HPDE6-E6E7 (cell line): ENCODE measurements around the gene MEGF6.

Experiments used
- DNase-seq: peaks from one replicate; pipeline ENCODE4 v3.0.0; 2011; ENCODE audit warnings: missing footprints; ENCODE audit errors: extremely low spot score

MEGF6 gene, protein sequence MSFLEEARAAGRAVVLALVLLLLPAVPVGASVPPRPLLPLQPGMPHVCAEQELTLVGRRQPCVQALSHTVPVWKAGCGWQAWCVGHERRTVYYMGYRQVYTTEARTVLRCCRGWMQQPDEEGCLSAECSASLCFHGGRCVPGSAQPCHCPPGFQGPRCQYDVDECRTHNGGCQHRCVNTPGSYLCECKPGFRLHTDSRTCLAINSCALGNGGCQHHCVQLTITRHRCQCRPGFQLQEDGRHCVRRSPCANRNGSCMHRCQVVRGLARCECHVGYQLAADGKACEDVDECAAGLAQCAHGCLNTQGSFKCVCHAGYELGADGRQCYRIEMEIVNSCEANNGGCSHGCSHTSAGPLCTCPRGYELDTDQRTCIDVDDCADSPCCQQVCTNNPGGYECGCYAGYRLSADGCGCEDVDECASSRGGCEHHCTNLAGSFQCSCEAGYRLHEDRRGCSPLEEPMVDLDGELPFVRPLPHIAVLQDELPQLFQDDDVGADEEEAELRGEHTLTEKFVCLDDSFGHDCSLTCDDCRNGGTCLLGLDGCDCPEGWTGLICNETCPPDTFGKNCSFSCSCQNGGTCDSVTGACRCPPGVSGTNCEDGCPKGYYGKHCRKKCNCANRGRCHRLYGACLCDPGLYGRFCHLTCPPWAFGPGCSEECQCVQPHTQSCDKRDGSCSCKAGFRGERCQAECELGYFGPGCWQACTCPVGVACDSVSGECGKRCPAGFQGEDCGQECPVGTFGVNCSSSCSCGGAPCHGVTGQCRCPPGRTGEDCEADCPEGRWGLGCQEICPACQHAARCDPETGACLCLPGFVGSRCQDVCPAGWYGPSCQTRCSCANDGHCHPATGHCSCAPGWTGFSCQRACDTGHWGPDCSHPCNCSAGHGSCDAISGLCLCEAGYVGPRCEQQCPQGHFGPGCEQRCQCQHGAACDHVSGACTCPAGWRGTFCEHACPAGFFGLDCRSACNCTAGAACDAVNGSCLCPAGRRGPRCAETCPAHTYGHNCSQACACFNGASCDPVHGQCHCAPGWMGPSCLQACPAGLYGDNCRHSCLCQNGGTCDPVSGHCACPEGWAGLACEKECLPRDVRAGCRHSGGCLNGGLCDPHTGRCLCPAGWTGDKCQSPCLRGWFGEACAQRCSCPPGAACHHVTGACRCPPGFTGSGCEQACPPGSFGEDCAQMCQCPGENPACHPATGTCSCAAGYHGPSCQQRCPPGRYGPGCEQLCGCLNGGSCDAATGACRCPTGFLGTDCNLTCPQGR (N-terminal part only)

DNA sequence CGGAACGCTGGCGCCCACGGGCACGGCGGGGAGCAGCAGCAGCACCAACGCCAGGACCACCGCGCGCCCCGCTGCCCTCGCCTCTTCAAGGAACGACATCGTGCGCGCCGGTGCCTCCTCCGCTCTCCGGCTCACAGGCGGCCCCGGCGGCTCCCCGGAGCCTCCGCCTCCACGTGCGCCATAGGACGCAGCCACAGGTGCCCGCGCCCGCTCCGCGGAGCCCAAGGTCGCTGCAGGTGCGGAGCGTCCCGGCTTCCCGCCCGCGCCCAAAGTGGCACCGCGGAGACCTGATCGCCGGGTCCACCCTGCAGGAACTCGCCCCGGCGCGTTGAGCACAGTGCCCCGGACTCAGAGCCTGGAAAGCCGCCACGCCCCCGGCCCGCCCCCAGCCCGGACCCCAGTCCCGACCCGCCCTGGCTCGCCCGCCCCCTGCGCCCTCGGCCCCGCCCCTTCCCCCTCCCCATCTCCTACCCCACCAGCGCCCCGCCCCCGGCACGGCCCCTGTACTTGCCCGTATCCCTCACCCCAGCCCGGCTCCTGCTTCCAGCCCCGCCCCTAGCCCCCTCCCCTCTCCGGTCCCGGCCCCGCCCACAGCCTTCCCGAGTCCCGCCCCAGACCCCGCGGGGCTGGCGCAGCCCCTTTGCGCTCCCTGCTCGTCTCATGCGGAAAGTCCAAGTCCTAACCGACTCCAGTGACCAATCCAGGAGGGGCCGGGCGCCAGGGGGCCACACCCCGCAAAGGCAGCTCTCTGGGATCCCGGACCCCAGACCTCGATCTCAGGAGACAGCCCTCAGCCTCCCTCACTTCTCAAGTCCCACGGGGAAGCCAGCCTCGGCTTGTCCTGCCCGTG lies at the start of gene MEGF6:
Gene MEGF6 (minus strand): TSS at position 339 of the 850 bp plus-strand sequence. CDS start 240 bp downstream, at position 99.
- DNase-seq = no peak

DNA sequence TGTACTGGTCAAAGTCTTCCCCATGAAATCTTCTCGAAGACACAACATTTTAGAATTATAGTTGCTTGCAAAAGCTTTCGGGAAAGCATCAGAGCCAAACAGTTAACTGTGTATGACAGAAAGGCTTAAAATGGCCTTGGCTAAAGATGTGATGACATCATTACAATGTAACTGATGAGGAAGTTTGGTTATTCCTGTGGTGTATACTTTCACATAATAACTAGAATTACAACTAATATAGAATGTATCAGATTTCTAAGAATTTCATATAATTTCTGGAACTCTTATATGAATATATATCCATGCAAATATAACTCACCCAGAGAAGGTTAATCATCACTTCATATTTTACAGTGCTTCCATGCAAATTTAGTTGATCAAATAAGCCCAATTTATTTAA lies 49.4 kb upstream of the MEGF6 start:
- DNase-seq = no peak

DNA sequence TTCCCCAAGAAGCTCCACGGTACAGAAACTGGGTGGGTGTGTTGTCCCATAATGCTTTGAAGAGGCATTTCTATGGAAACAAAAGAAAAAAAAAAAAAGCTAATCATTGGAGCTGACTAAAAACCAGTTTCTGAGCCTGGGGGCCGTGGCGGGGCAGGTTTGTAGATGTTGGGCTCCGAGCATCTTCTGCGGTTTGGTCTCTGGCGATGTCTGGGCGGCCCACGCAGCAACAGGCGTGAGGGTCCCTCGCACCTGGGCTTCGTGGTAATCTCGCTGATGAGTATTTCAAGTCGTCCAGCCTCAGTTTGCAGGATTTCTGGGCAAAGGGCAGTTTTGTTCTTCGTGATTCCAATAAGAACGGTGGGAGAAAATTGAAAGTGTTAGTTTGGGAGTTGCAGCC lies 47.8 kb upstream of the MEGF6 start:
- no peak for DNase-seq

DNA sequence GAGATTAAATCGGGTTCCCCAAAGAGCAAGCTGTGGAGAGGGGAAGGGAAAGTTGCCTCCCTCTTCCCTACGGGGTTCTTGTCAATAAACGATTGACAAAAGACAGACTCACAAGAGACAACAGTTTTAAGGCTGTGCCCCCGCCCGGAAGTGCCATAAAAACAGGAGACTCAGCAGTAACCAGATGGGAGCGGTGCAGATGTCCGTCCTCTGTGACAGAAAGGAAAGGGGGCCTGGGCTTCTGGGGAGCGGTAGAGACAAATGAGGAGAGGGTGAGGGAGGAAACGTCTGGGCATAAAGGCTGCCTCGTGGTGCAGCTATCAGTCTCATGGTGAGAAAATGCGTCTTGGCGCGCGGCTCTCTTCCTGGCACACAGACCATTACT lies 46.9 kb upstream of the MEGF6 start:
- DNase-seq = no peak

DNA sequence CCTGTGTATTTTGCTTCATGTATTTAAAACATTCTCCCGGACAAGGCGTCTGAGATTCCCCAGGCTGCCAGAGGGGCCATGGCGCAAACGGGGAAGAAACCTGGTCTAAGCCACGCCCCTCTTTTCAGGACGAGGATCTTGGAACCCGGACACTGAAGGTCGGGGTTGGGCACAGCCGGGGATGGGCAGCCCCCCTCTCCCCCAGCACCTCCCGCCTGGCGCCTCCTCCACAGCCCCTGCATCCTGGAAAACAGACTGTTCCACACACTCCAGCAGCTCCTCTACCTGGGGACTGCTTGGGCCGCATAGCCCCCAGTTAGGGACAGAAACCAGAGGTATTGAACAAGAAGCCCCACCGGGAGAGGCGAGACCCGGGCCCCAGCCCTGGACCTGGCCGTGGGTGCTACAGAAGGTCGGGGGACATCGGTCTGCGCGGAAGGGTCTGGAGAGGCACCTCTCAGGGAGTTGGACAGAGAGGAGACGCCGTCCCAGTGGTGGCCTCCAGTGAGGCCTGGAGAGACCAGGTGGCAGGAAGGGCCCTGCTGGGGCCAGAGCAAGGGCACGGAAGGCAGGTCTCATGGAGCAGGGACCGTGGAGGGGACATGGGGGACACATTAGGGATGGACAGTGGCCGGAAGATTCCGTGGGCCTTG lies 46.4 kb upstream of the MEGF6 start:
- no peak for DNase-seq

DNA sequence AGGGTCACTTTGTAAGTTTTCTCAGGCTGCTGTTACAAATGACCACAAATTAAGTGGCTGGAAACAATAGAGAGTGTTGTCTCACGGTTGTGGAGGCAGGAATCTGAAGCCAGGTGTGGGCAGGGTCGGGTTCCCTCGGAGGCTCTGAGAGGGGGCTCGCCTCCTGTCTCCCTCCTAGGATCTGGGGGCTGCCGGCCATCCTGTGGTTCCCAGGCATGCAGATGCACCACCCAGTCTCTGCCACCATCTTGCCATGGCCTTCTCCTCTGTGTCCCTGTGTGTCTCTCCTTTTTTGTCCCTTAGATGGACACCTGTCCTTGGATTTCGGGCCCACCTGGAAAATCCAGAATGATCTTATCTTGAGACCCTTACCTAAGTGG lies 45.8 kb upstream of the MEGF6 start:
- no peak for DNase-seq

DNA sequence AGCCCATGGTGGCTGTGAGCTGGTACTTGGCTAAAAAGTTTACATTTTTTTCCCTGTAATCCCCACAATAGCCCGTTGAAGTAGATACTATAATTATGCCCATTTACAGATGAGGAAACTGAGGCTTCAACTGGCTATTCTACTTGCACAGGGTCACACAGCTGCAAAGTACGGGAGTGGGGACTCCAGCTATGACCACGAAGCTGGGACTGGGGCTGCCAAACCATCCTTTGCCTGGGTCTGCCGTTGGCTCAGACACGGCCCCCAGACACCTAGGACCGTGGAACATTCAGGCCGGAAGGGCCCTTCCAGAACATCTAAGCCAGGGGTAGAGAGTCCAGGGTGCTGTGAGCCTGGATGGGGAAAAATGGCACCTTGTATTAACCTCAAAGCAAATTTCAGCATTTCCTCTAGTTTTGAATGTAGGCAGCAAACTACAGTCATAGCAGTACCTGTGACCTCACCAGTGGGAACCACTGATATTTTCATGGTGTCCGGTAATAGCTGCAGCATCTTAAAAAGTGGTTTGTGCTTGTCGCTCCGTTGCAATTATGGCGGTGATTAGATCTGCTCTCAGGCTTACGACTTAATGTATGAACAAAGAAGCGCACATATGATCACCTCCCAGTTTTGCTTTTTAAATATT lies 45.3 kb upstream of the MEGF6 start:
- DNase-seq = no peak

DNA sequence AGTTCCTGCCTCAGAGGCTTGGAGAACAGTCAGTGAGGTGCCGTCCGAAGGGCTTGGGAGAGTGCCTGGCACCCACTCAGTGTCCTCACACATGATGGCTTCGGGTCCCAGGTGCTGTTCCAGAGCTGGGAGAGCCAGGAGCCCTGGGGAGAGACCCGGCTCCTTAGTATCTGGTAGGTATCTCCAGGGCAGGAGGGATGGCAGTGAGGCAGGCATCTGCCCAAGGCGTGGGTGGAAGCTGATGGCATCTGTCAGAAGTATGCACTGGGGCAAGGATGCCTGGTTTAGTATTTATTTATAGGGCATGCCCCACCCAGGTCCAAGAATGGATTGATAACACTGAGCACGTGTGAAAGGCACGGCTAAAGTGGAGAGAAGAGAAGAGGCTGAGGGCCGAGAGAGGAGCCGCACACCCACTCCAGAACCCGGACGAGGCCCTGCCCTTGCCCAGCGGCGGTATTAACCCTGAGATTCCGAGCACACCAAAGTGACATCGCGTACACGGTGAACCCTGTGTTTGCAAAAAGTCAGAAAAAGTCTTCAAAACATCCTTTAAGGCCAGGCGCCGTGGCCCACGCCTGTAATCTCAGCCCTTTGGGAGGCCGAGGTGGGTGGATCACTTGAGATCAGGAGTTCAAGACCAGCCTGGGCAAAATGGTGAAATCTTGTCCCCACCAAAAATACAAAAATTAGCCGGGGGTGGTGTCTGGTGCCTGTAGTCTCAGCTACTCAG lies 43.4 kb upstream of the MEGF6 start:
- no peak for DNase-seq

DNA sequence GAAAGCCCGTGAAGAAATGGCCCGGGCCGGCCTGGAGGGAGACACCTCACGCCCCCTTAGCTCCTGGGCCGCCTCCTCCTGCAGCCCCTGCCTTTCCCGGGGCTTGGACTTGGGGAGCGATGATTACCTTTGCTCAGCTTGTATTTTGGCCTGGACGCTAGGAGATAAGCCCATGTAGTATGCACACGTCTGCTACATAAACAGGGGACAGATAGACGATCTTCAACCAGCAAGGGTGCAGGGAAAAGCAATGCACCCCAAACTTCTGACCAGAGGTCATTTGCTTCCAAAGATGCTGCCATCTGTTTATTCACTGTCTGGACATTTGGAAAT lies 41.9 kb upstream of the MEGF6 start:
- no peak for DNase-seq

DNA sequence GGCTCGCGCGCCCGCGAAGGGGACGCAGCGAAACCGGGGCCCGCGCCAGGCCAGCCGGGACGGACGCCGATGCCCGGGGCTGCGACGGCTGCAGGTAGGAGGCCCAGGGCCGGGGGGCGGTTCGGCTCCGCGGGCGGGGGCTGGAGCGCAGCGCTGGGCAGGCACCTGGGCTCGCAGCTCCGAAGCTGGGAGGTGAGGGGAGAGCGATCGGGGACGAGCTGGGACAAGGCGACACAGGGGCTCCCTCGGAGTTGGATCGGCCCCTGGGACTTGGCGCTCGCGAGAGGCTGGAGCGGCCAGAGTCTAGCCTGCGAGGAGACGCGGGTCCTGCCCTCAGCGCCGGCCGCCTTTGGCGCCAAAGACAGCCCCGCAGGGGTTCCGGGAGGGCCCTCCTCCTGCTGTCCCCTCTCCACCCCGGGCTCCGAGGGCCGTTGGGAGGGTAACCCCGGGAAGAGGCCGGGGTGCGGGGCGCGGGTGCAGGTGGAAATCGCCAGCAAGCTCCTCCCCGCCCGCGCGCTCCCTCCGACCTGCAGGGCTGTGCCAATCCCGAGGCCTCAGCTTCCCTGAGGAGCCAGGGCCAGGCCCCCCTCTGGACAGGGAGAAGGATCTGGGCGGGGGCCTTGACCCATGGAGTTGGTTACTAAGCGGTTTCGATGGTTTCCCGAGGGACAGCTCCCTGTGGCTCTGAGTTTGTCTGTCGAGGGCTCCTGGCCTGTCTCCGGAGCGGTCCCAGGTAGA lies 41.4 kb upstream of the MEGF6 start:
- no peak for DNase-seq

DNA sequence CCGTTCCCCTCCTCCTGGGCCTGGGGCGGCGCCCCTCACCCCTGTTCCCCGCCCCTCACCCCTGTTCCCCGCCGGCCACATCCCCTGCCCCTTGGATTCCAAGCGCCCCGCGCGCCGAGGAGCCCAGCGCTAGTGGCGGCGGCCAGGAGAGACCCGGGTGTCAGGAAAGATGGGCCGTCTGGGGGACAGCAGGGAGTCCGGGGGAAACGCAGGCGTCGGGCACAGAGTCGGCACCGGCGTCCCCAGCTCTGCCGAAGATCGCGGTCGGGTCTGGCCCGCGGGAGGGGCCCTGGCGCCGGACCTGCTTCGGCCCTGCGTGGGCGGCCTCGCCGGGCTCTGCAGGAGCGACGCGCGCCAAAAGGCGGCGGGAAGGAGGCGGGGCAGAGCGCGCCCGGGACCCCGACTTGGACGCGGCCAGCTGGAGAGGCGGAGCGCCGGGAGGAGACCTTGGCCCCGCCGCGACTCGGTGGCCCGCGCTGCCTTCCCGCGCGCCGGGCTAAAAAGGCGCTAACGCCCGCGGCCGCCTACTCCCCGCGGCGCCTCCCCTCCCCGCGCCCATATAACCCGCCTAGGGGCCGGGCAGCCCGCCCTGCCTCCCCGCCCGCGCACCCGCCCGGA lies 40.7 kb upstream of the MEGF6 start, which contains the start of gene TP73:
Gene TP73 (plus strand): TSS at position 587 of the 618 bp plus-strand sequence. CDS start 29,850 bp downstream, outside the sequence.
- no peak for DNase-seq

DNA sequence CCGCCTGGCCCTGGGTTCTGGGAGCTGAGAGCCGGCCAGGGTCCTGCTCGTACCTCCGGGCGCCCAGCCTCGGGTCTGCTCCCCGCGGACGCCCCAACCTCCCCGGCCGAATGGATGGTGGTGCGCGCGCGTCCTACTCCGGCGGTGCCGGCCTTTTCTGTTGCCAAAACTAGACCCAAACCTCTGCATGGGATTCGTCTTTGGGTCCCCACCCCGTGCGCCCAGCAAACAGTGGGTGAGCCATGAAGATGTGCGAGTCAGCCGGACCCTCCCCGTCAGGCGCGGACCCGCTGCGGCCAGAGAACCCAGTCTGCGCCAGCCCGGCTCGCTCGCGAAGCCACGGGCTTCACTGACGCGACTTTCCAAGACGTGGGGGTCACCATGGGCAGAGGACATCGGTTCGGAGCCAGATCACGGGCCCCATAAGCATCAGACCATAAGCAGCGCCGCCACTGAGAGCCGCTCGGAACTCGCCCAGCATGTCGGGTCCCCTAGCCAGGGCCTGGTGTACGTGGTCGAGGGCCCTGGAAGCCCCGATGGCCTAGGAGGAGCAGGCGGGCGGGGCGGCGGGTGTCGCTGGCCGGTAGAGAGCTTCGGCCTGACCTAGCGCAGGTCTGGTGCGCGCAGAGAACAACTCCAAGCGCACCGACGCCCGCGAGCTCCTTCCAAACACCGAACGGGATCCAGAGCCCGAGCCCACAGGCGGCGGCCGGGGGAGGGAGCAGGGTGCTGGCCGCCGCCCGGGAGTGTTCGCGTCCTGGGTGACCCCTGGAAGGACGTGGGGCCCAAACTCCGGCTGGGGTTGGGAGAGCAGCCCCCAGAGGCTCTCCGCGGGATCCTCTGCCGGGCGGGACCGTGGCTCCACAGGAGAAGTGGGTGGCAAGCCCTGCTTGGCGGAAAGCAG lies 40.0 kb upstream of the MEGF6 start:
- no peak for DNase-seq

DNA sequence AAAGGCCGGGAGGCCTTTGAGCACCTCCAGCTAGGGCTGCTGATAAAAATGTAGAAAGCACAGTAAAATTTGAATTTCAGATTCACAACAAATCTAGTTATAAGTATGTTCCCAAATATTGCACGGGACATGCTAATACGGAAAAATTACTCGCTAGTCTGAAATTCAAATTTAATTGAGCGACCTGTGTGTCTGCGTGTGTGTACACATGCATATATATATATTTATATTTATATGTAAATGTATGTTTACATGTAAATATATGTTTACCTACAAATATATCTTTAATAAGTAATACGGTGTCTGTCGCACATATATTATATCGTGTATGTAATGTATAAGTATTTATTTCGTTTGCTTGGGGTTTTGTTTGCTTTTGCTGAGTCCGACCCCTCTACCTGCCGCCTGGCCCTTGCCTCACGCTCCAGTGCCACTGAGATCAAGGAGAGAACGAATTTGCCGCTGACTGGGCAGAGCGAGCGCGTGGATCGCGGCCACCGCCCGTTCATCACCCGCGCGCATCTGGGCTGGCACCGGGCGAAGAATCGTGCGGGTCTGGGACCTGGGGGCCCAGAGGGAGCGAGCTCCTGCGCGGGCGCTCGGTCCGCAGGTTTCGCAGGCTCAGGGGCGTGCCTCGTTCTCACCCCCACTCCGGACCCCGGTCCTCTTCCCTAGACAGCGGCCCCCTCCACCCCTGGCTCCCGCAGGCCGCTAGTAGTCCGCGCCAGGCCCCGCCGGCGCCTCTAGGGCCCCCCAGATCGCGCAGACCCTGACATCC lies 39.1 kb upstream of the MEGF6 start:
- no peak for DNase-seq

DNA sequence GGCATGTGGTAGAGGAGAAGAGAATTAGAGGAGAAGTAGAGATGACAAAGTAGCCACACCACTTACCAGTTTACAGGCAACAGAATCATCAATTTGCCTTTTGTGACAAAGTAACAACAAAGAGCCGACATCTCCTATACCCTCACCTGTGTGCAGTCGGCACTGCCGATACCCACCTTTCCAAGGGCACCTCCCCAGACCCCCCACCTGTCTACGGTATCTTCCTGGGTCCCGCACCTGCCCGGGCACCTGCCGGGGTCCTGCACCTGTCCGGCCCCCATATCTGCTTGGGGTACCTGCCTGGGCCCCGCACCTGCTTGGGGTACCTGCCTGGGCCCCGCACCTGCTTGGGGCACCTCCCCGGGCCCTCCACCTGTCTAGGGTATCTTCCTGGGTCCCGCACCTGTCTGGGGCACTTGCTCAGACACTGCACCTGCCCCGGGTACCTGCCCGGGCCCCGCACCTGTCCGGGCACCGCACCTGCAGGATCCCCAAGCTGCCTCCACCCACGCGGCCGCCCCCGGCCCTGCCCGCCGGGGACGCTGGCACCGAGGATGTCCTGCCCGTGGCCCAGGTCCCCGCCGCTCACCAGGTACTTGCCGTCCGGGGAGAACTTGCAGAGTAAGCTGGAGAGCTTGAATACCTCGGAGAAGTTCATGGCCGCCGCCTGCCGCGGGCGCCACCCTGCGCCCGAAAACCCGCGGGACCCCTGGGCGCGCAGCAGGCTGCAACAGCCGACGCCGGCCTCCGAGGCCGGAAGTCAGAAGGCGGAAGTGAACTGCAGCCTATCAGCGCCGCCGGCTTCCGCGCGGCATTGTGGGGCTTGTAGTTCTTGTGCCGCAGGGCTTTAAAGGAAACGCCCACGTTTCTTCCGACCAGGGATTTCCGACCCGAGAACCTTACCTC lies 38.3 kb upstream of the MEGF6 start, which contains the start of gene WRAP73:
Gene WRAP73 (minus strand): TSS at position 762 of the 906 bp plus-strand sequence. CDS start 104 bp downstream, at position 658.
- peak; percentile 90 for DNase-seq

DNA sequence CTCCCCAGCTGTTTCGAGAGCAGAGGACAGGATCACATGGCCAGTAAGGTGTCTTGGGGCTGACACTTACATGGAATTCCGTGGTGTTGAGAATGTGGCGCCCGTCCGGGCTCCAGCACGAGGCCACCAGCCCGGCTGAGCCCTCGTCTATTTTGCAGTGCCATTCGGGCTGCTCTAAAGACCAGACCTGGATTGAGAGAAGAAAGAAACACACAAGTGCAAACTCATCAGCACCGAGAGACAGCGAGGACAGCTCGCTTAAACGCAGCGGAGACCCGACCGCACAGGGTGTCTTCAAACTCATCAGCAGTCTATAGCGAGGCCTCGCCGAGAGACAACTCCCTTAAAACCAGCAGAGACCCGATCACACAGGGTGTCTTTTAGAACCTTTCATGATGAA lies 35.3 kb upstream of the MEGF6 start:
- DNase-seq = no peak
